Upper lobe of left lung (tissue), 6 donors: ENCODE data around the gene FRMD3. TPM values are rescaled to one million over a fixed set of nuclear protein-coding genes. Genes with fewer than 3 reads are reported as not detected.
A peak's percentile ranks its signal among the peaks of the same experiment; 100 is the strongest.

Experiments
- ATAC-seq, 2 donors: fragments of 200-7000 bp; cut with Tn5 transposase; one replicate each; pipeline ENCODE4 v1.9.1; 2022; ENCODE audit warnings: mild to moderate bottlenecking in 2 of 2, moderate library complexity in 2 of 2; ENCODE audit not compliant: low FRiP score in 2 of 2
- DNase-seq, 2 donors: peaks; one replicate each; pipeline ENCODE4 v3.0.0-alpha.2; 2019 to 2020
- H3K27ac ChIP-seq, 4 donors: fragments of 200-600 bp; sonication (generic); one replicate each; pipeline ENCODE4 v1.5.1; 2016 to 2019
- H3K27me3 ChIP-seq, 4 donors: fragments of 200-600 bp; sonication (generic); one replicate each; pipeline ENCODE4 v1.5.1; 2017 to 2019
- H3K36me3 ChIP-seq, 4 donors: fragments of 200-600 bp; sonication (generic); one replicate each; pipeline ENCODE4 v1.5.1; 2016 to 2019
- H3K4me1 ChIP-seq, 4 donors: fragments of 200-600 bp; sonication (generic); one replicate each; pipeline ENCODE4 v1.5.1; 2018 to 2019
- H3K4me3 ChIP-seq, 4 donors: fragments of 200-600 bp; sonication (generic); one replicate each; pipeline ENCODE4 v1.5.1; 2017 to 2019; ENCODE audit warnings: mild to moderate bottlenecking in 2 of 4, moderate library complexity in 1 of 4
- H3K9me3 ChIP-seq, 4 donors: fragments of 200-600 bp; sonication (generic); one replicate each; pipeline ENCODE4 v1.5.1; 2018 to 2019
- CTCF ChIP-seq, 6 experiments: fragments of 450-650 bp in 4 of 6; fragments of 200-600 bp in 2 of 6; sonication (generic) in 2 of 6; IDR thresholded peaks; one replicate each; pipeline ENCODE4 v1.5.1; 2016 to 2019; ENCODE audit warnings: antibody characterized with exemption in 6 of 6
- EP300 ChIP-seq, 4 donors: sonication (generic); formaldehyde crosslinking; IDR thresholded peaks; one replicate each; pipeline ENCODE4 v1.5.1; 2017; ENCODE audit warnings: antibody characterized with exemption in 4 of 4, control low read depth in 2 of 4
- POLR2A ChIP-seq, 4 donors: fragments of 450-650 bp; IDR thresholded peaks; one replicate each; pipeline ENCODE4 v1.5.1; 2016 to 2017; ENCODE audit warnings: antibody characterized with exemption in 4 of 4, mild to moderate bottlenecking in 2 of 4
- POLR2AphosphoS5 ChIP-seq, 2 donors: sonication (generic); formaldehyde crosslinking; IDR thresholded peaks; one replicate each; pipeline ENCODE4 v1.5.1; 2017; ENCODE audit warnings: antibody characterized with exemption in 2 of 2
- WGBS, 2 donors: methylation state at CpG; one replicate each; pipeline ENCODE4 v1.1.5; 2017 to 2018; 5-methylcytosine and 5-hydroxymethylcytosine counted together
- total RNA-seq, 6 donors: library from RNA; depleted of rRNA in 4 of 6; stranded (reverse); fragments of >200 nt in 4 of 6; gene quantifications; one replicate each; pipeline versions ENCODE4 v1.1.0 to v1.2.1, GENCODE V29; 2016 to 2021
- donor health status: DM: no; HTN: no; CAD: no; lungs with moderate emphysema.
- donor health status: DM: no; HTN: yes; CAD: no; lungs with severe emphysema.

FRMD3 gene
- total RNA-seq, 6 donors from 2014 or later, result 5.6 to 33.4 (median 10.4) TPM

- H3K4me3 ChIP-seq, result no peak overlapping the region
- 90 to 94% methylated on average over 4 of the region's 4 CpGs for WGBS, 2 donors
Observed at GRCh38 chr9:83476513-83476912, 61.7 kb downstream of the FRMD3 start.

GRCh38 chr9:83475741-83476140, 62.5 kb downstream of the FRMD3 start:
- peaks cover 4 to 16% (median 9%) of the 10 kb centered on the region in 4 donors for H3K4me1 ChIP-seq
- TF ChIP-seq POLR2A (IDR thresholded peaks at IDR 0.05) (no peak), POLR2AphosphoS5 (IDR thresholded peaks at IDR 0.05) (no peak), CTCF (IDR thresholded peaks at IDR 0.05) (no peak), EP300 (IDR thresholded peaks at IDR 0.05) (no peak)
- DNase-seq, result no peak
- H3K27ac ChIP-seq, result no peak overlapping the region
- H3K4me3 ChIP-seq, result no peak overlapping the region
- H3K36me3 ChIP-seq, result no peaks in the 10 kb centered on the region
- ATAC-seq, result no peak
- peaks cover 0 to 5% (median 5%) of the 10 kb centered on the region in 4 donors for H3K9me3 ChIP-seq
- 94 to 97% methylated on average over 5 of the region's 5 CpGs for WGBS, 2 donors
- no peaks in the 10 kb centered on the region for H3K27me3 ChIP-seq

More at GRCh38 chr9:83476513-83476912, 61.7 kb downstream of the FRMD3 start:
- Histone ChIP-seq H3K27me3 (no peaks in the 10 kb centered on the region), H3K27ac (no peak overlapping the region), H3K9me3 (peaks cover 0 to 5% (median 5%) of the 10 kb centered on the region in 4 donors), H3K36me3 (no peaks in the 10 kb centered on the region), H3K4me1 (peaks cover 4 to 16% (median 8%) of the 10 kb centered on the region in 4 donors)
- TF ChIP-seq POLR2A (IDR thresholded peaks at IDR 0.05) (no peak), POLR2AphosphoS5 (IDR thresholded peaks at IDR 0.05) (no peak), CTCF (IDR thresholded peaks at IDR 0.05) (no peak), EP300 (IDR thresholded peaks at IDR 0.05) (no peak)
- no peak for DNase-seq
- ATAC-seq, result no peak

GRCh38 chr9:83474631-83475030, 63.6 kb downstream of the FRMD3 start:
- TF ChIP-seq POLR2A (IDR thresholded peaks at IDR 0.05) (no peak), CTCF (IDR thresholded peaks at IDR 0.05) (no peak), POLR2AphosphoS5 (IDR thresholded peaks at IDR 0.05) (no peak), EP300 (IDR thresholded peaks at IDR 0.05) (no peak)
- no peak for DNase-seq
- no peak overlapping the region for H3K27ac ChIP-seq

GRCh38 chr9:83473488-83473971, 64.7 kb downstream of the FRMD3 start:
- no peak for DNase-seq
- 19 to 40% methylated on average over 5 of the region's 5 CpGs for WGBS, 2 donors
- TF ChIP-seq CTCF (IDR thresholded peaks at IDR 0.05) (no peak), POLR2AphosphoS5 (IDR thresholded peaks at IDR 0.05) (no peak), EP300 (IDR thresholded peaks at IDR 0.05) (no peak), POLR2A (IDR thresholded peaks at IDR 0.05) (peak in 1 of 4 donors; percentile 20)
- Histone ChIP-seq H3K9me3 (no peaks in the 10 kb centered on the region), H3K4me3 (peak overlapping the region in 1 of 4 donors; percentile 22), H3K36me3 (no peaks in the 10 kb centered on the region), H3K27me3 (no peaks in the 10 kb centered on the region), H3K4me1 (peaks cover 4 to 16% (median 9%) of the 10 kb centered on the region in 4 donors), H3K27ac (peak overlapping the region; percentile 30 to 75 (median 58))
- no peak for ATAC-seq

More at GRCh38 chr9:83474631-83475030, 63.6 kb downstream of the FRMD3 start:
- Histone ChIP-seq H3K27me3 (no peaks in the 10 kb centered on the region), H3K36me3 (no peaks in the 10 kb centered on the region), H3K4me3 (no peak overlapping the region), H3K9me3 (peaks cover 0 to under 1% (median 0%) of the 10 kb centered on the region in 4 donors), H3K4me1 (peaks cover 4 to 16% (median 9%) of the 10 kb centered on the region in 4 donors)
- no peak for ATAC-seq

GRCh38 chr9:83472764-83473163, 65.4 kb downstream of the FRMD3 start:
- Histone ChIP-seq H3K27me3 (no peaks in the 10 kb centered on the region), H3K4me1 (peaks cover 4 to 16% (median 9%) of the 10 kb centered on the region in 4 donors), H3K4me3 (peak overlapping the region in 1 of 4 donors; percentile 22), H3K36me3 (no peaks in the 10 kb centered on the region), H3K27ac (peak overlapping the region; percentile 30 to 75 (median 58)), H3K9me3 (no peaks in the 10 kb centered on the region)
- peak in 1 of 2 donors; percentile 43 for DNase-seq
- peak in 1 of 2 donors; percentile 54 for ATAC-seq
- WGBS, 2 donors, result 71 to 76% methylated on average over 5 of the region's 5 CpGs
- no peak for TF ChIP-seq CTCF (IDR thresholded peaks at IDR 0.05)
- TF ChIP-seq POLR2AphosphoS5 (IDR thresholded peaks at IDR 0.05), result peak in 1 of 2 donors; percentile 33
- no peak for TF ChIP-seq POLR2A (IDR thresholded peaks at IDR 0.05)
- TF ChIP-seq EP300 (IDR thresholded peaks at IDR 0.05), result no peak
